Fibroblast of pulmonary artery (primary cell): ENCODE results near the gene RRBP1.

Experiments
- DNase-seq: peaks from one replicate; pipeline ENCODE4 v3.0.0-alpha.2; 2010; ENCODE audit warnings: low read depth
- H3K4me3 ChIP-seq: replicated peaks from 2 replicates; pipeline ENCODE4 v1.5.1; 2011; ENCODE audit warnings: low read depth, mild to moderate bottlenecking, control low read depth, low read length, moderate library complexity
- TF ChIP-seq, protein P1 (sequence below): IDR thresholded peaks from 2 replicates; pipeline ENCODE4 v1.5.1; 2011; ENCODE audit warnings: mild to moderate bottlenecking, control low read depth, low read length, inconsistent platforms; ENCODE audit errors: missing control alignments

Gene RRBP1

GRCh38 chr20:17590245-17590644 is 91.8 kb downstream of the RRBP1 start:
- DNase-seq, result no peak
- H3K4me3 ChIP-seq, result no peak overlapping the region
- TF ChIP-seq, protein P1, sequence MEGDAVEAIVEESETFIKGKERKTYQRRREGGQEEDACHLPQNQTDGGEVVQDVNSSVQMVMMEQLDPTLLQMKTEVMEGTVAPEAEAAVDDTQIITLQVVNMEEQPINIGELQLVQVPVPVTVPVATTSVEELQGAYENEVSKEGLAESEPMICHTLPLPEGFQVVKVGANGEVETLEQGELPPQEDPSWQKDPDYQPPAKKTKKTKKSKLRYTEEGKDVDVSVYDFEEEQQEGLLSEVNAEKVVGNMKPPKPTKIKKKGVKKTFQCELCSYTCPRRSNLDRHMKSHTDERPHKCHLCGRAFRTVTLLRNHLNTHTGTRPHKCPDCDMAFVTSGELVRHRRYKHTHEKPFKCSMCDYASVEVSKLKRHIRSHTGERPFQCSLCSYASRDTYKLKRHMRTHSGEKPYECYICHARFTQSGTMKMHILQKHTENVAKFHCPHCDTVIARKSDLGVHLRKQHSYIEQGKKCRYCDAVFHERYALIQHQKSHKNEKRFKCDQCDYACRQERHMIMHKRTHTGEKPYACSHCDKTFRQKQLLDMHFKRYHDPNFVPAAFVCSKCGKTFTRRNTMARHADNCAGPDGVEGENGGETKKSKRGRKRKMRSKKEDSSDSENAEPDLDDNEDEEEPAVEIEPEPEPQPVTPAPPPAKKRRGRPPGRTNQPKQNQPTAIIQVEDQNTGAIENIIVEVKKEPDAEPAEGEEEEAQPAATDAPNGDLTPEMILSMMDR, result no peak

GRCh38 chr20:17589161-17589834 is 92.7 kb downstream of the RRBP1 start:
- H3K4me3 ChIP-seq, result no peak overlapping the region
- TF ChIP-seq, protein P1, result no peak
- DNase-seq, result no peak

DNA sequence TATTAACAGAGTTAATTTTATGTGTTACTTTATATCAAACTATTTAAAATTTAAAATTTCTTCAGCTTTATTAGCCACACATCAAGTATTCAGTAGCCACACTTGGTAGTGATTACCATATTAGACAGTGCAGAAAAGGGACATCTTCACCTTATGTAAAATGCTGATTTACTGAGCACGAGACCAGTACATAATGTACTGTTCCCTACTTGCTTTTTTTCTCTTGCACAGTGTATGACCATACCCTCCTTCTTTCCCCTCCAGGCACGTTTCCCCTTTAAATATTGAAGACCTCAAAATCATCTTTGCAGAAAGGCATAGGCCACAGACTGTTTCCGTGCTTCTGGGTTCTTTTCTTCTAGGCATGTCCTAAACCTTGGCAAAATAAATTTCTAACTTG is 94.2 kb downstream of the RRBP1 start:
- no peak for DNase-seq
- H3K4me3 ChIP-seq, result no peak overlapping the region
- TF ChIP-seq, protein P1, result no peak

DNA sequence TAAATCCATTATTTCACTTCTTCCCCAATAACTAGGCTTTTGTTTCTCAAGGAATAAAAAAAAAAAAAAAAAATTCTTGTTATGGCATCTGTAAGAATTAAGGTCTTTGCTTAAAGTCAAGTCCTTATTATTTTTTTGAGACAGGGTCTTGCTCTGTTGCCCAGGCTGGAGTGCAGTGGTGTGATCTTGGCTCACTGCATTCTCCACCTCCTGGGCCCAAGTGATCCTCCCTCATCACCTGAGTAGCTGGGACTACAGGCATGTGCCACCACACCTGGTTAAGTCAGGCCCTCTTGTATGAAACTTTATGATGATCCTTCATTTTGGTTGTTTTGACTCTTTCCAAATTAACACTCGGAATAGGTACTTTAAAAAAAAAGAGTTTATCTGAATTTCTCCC is 94.9 kb downstream of the RRBP1 start:
- no peak for DNase-seq
- H3K4me3 ChIP-seq, result no peak overlapping the region
- TF ChIP-seq, protein P1, result no peak

DNA sequence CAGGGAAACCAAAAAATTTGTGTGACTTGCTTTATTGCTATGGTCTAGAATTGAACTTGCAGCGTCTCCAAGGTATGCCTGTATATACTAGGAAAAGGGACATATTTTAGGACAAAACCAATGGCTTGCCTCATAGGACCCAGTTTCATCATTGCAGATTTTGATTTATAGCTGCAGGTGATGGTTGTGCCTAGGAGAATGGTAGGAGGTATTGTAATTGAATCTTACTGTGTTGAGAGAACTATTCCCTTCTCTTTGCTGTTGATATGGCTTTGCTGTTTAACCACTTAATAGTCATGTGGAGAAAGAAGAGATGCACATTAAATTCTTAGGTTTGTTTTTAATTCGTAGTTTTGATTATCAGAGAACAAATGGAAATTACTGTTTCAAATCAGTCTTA is 95.8 kb downstream of the RRBP1 start:
- H3K4me3 ChIP-seq, result no peak overlapping the region
- no peak for DNase-seq
- TF ChIP-seq, protein P1, result no peak

- TF ChIP-seq, protein P1, result no peak
- DNase-seq, result no peak
- H3K4me3 ChIP-seq, result no peak overlapping the region
These were observed 97.4 kb downstream of the RRBP1 start for GRCh38 chr20:17584689-17585088.

GRCh38 chr20:17583126-17583525 is 98.9 kb downstream of the RRBP1 start:
- TF ChIP-seq, protein P1, result no peak
- no peak overlapping the region for H3K4me3 ChIP-seq
- no peak for DNase-seq
